ENCODE measurements around the gene OLFML1.

- TF ChIP-seq, protein P1, sequence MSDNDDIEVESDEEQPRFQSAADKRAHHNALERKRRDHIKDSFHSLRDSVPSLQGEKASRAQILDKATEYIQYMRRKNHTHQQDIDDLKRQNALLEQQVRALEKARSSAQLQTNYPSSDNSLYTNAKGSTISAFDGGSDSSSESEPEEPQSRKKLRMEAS (IDR thresholded peaks at IDR 0.05; ENCODE audit: insufficient read depth, insufficient read length) = no peak
- no peak for TF ChIP-seq POLR2A (IDR thresholded peaks at IDR 0.05; ENCODE audit: low read depth, low read length)
- TF ChIP-seq POLR2AphosphoS5 (IDR thresholded peaks at IDR 0.05; ENCODE audit: insufficient read depth, low read depth, low read length) = no peak
- TF ChIP-seq, protein P2, sequence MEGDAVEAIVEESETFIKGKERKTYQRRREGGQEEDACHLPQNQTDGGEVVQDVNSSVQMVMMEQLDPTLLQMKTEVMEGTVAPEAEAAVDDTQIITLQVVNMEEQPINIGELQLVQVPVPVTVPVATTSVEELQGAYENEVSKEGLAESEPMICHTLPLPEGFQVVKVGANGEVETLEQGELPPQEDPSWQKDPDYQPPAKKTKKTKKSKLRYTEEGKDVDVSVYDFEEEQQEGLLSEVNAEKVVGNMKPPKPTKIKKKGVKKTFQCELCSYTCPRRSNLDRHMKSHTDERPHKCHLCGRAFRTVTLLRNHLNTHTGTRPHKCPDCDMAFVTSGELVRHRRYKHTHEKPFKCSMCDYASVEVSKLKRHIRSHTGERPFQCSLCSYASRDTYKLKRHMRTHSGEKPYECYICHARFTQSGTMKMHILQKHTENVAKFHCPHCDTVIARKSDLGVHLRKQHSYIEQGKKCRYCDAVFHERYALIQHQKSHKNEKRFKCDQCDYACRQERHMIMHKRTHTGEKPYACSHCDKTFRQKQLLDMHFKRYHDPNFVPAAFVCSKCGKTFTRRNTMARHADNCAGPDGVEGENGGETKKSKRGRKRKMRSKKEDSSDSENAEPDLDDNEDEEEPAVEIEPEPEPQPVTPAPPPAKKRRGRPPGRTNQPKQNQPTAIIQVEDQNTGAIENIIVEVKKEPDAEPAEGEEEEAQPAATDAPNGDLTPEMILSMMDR (IDR thresholded peaks at IDR 0.05; ENCODE audit: extremely low read depth in 1 of 2, insufficient read depth in 1 of 2, low read depth in 1 of 2, low read length in 2 of 2) = no peak
- no peak for TF ChIP-seq EZH2 (IDR thresholded peaks at IDR 0.05; ENCODE audit: borderline replicate concordance, low read depth, low read length, severe bottlenecking)
- TF ChIP-seq FOS (IDR thresholded peaks at IDR 0.05; ENCODE audit: borderline replicate concordance, insufficient read depth, low read length) = no peak
- TF ChIP-seq GATA2 (IDR thresholded peaks at IDR 0.05; ENCODE audit: insufficient read depth, insufficient read length, low read depth, low read length) = no peak
These were observed 74.3 kb downstream of the OLFML1 start for GRCh38 chr11:7559398-7560283.
